ENCODE measurements around the gene KLC1.

DNA sequence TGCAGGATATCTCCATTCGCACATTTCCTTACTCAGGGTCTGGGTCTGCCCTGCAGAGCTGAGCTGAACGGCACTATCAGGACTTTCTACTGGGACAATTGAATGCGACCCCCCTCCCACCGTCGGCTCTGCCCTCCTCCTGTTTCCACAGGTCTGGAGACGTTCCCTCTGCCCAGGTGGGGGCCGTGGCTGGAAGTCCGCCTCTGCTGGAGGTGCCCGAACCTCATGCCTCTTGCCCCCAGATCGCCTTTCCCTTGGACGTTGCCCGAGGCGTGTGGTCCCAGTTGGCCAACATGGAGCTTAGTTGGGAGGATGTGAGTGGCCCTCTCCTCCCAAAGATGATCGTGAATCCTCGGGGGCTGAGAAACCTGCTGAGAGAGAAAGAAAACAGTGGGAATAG, 21.2 kb upstream of the KLC1 start:
- TF ChIP-seq CTCF (IDR thresholded peaks at IDR 0.05; ENCODE audit: insufficient read depth, low read length, poor library complexity, severe bottlenecking), result no peak
- TF ChIP-seq EZH2phosphoT487 (conservative IDR thresholded peaks at IDR 0.05; ENCODE audit: low read length), result no peak

All from SU-DHL-6 (cell line).